GM06990 (cell line): ENCODE results near the gene SPAAR.
"Not testable (repeated sequence)": the region's sequence is repeated elsewhere in the genome, so short reads cannot be mapped to it uniquely, and the experiment has no call there.

ENCODE experiments used
- DNase-seq: peaks from one replicate; pipeline ENCODE4 v3.0.0-alpha.2; 2011; ENCODE audit not compliant: insufficient read length; ENCODE audit errors: extremely low read depth
- H3K27me3 ChIP-seq: replicated peaks from 2 replicates; pipeline ENCODE4 v1.6.0; 2011; ENCODE audit warnings: low read length; ENCODE audit not compliant: control insufficient read depth, insufficient read depth
- H3K36me3 ChIP-seq: 2 replicates; pipeline ENCODE4 v1.5.1; 2011; ENCODE audit warnings: low read length; ENCODE audit not compliant: control insufficient read depth, insufficient read depth
- H3K4me3 ChIP-seq: replicated peaks from 2 replicates; pipeline ENCODE4 v1.5.1; 2011; ENCODE audit warnings: low read depth, mild to moderate bottlenecking, control low read depth, low read length
- CTCF ChIP-seq: IDR thresholded peaks from 2 replicates; pipeline ENCODE4 v1.5.1; 2011; ENCODE audit warnings: low read length, control low read depth, mild to moderate bottlenecking, inconsistent platforms; ENCODE audit not compliant: insufficient read depth, poor library complexity, severe bottlenecking

Gene SPAAR

GRCh38 chr9:35908504-35909125 is 675 bp upstream of the SPAAR start:
- Histone ChIP-seq H3K36me3 (no peaks in the 10 kb centered on the region), H3K27me3 (no peaks in the 10 kb centered on the region), H3K4me3 (no peak overlapping the region)
- DNase-seq, result no peak
- no peak for TF ChIP-seq CTCF

GRCh38 chr9:35909687-35910612 is 660 bp downstream of the SPAAR start:
- Histone ChIP-seq H3K27me3 (no peaks in the 10 kb centered on the region), H3K4me3 (no peak overlapping the region), H3K36me3 (no peaks in the 10 kb centered on the region)
- TF ChIP-seq CTCF, result no peak
- no peak for DNase-seq

GRCh38 chr9:35910613-35911359 is 1.5 kb downstream of the SPAAR start:
- H3K27me3 ChIP-seq, result no peaks in the 10 kb centered on the region
- TF ChIP-seq CTCF, result peak; percentile 60
- no peaks in the 10 kb centered on the region for H3K36me3 ChIP-seq
- H3K4me3 ChIP-seq, result no peak overlapping the region
- no peak for DNase-seq

GRCh38 chr9:35911690-35912089 is 2.4 kb downstream of the SPAAR start:
- no peaks in the 10 kb centered on the region for H3K36me3 ChIP-seq
- no peak overlapping the region for H3K4me3 ChIP-seq
- DNase-seq, result no peak
- TF ChIP-seq CTCF, result no peak
- no peaks in the 10 kb centered on the region for H3K27me3 ChIP-seq

- no peak for TF ChIP-seq CTCF
- Histone ChIP-seq H3K4me3 (no peak overlapping the region), H3K36me3 (no peaks in the 10 kb centered on the region), H3K27me3 (no peaks in the 10 kb centered on the region)
- DNase-seq, result no peak
Measured at GRCh38 chr9:35912791-35913400, 3.6 kb downstream of the SPAAR start.

GRCh38 chr9:35913429-35913828 is 4.1 kb downstream of the SPAAR start:
- DNase-seq, H3K27me3 ChIP-seq, H3K4me3 ChIP-seq, H3K36me3 ChIP-seq: not testable (repeated sequence)
